Measurements from ENCODE around the gene IRAK3. TPM values are rescaled to one million over a fixed set of nuclear protein-coding genes. Genes with fewer than 3 reads are reported as not detected.
"Not testable (repeated sequence)": the region's sequence is repeated elsewhere in the genome, so short reads cannot be mapped to it uniquely, and the experiment has no call there.

The IRAK3 gene
- total RNA-seq, 1 donor from 2014 or later = 0.32 TPM

DNA sequence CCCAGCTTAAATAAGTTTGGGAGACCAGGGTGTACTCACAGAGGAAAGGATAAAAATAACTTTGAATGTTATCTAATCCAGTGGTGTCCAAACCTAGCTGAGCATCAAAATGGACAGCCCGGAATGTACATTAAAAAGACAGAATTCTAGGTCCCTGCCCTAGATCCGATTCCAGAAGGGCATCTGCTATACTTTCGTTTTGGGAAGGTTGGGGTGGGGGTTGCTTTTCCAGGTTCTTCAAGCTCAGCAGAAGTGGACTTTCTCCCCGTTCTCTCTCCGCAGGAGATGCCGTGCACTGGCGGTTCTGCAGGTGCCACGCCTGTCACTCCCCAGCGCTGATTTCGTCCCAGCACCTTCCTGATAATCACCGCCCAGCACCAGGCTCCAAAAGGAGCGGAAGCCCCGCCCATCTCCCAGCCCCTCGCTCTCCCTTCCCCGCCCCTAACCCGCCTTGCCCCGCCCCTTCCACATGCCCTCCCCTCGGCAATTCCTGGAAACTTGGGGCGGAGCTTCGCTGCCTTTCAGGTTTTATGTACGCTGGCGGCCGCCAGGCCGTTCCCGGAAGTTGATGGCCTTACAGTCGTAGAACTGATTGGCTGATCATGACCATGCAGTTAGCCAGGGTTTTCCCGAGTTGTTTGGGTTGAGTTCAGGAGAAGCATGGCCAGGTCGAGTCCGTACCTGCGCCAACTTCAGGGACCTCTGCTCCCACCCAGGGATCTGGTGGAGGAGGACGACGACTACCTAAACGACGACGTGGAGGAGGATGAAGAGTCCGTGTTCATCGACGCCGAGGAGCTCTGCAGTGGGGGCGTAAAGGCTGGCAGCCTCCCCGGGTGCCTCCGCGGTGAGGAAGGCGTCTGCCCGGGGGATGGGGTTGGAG lies 113.2 kb downstream of the IRAK3 start, which contains the start of gene HELB:
HELB (plus strand) TSS at position 550 of the 883 bp plus-strand sequence; CDS start at position 661, 111 bp downstream.
- peak; percentile 96 for DNase-seq (ENCODE audit: low read depth)

DNA sequence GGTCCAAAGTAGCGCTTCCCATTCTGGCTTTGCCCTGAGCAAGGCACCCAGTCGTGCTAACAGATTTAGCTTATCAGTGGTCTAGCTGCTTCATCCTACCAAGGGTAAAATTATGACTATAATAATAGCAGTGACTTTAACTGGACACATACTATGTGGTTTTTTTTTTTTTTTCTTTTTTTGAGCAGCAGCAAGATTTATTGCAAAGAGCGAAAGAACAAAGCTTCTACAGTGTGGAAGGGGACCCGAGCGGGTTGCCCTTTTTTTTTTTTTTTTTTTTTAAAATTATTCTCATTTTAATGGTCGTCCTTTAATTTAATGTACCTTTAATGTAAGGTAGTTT lies 113.8 kb downstream of the IRAK3 start:
- DNase-seq (ENCODE audit: low read depth) = no peak

DNA sequence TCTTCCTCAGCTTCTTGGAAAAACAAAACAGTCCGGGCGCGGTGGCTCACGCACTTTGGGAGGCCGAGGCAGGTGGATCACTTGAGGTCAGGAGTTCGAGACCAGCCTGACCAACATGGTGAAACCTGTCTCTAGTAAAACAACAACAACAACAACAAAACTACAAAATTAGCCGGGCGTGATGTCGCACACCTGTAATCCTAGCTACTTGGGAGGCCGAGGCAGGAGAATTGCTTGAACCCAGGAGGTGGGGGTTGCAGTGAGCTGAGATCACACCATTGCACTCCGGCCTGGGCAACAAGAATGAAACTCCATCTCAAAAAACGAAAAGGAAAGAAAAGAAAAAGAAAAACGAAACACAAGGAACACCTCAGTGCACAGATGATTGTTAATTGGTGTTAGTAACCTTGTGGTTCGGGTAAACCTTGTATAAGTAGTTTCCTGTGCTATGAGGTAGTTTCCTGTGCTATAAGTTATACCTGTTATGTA lies 114.3 kb downstream of the IRAK3 start:
- not testable (repeated sequence) for DNase-seq (ENCODE audit: low read depth)

Other genes starting within 250 kb of the IRAK3 start
- 16.2 and 19.0 TPM in 2 replicates for gene LLPH, start 58.5 kb upstream of the IRAK3 start, total RNA-seq
- gene TMBIM4, start 19.2 kb upstream of the IRAK3 start, total RNA-seq = 95.8 and 115 TPM in 2 replicates
- gene HELB, start 113.3 kb downstream of the IRAK3 start, total RNA-seq = 0.99 and 1.5 TPM in 2 replicates

Data from myocyte (in vitro differentiated cells).